CD14-positive monocyte (primary cell): ENCODE results near the gene MUC5AC. TPM values are rescaled to one million over a fixed set of nuclear protein-coding genes. Genes with fewer than 3 reads are reported as not detected.

Experiments
- DNase-seq, 3 donors: peaks; one replicate each; pipeline ENCODE4 v3.0.0-alpha.2; 2011 to 2022
- H2AFZ ChIP-seq: 2 replicates; pipeline ENCODE4 v1.6.0; 2012; ENCODE audit warnings: mild to moderate bottlenecking, low read depth, low read length, inconsistent platforms; ENCODE audit not compliant: insufficient read depth, poor library complexity, severe bottlenecking
- H3K27ac ChIP-seq, 2 donors: 1 replicate in 1 of 2; 2 replicates in 1 of 2; pipeline ENCODE4 v1.5.1; 2012 to 2013; ENCODE audit warnings: low read length in 2 of 2, control low read depth in 1 of 2, inconsistent platforms in 1 of 2, low read depth in 1 of 2, mild to moderate bottlenecking in 1 of 2
- H3K27me3 ChIP-seq, 2 donors: one replicate each; pipeline versions ENCODE4 v1.6.0 to v1.6.1; 2011 to 2013; ENCODE audit warnings: low read length in 2 of 2; ENCODE audit not compliant: control insufficient read depth in 2 of 2, insufficient read depth in 2 of 2
- H3K36me3 ChIP-seq, 2 donors: replicated peaks in 1 of 2; 1 replicate in 1 of 2; 2 replicates in 1 of 2; pipeline versions ENCODE4 v1.5.1 to v1.6.1; 2012 to 2013; ENCODE audit warnings: low read length in 2 of 2, control low read depth in 1 of 2, inconsistent platforms in 1 of 2, mild to moderate bottlenecking in 1 of 2; ENCODE audit not compliant: insufficient read depth in 2 of 2, control insufficient read depth in 1 of 2
- H3K4me1 ChIP-seq, 2 donors: 1 replicate in 1 of 2; 2 replicates in 1 of 2; pipeline versions ENCODE4 v1.5.1 to v1.6.1; 2012 to 2013; ENCODE audit warnings: low read length in 2 of 2, control low read depth in 1 of 2, inconsistent platforms in 1 of 2, mild to moderate bottlenecking in 1 of 2, moderate library complexity in 1 of 2; ENCODE audit not compliant: insufficient read depth in 2 of 2, control insufficient read depth in 1 of 2
- H3K4me2 ChIP-seq: replicated peaks from 2 replicates; pipeline ENCODE3; 2012; ENCODE audit warnings: low read length, moderate library complexity, mild to moderate bottlenecking; ENCODE audit not compliant: poor library complexity, severe bottlenecking; ENCODE audit errors: extremely low read depth
- H3K4me3 ChIP-seq, 3 experiments: fragments of 200-600 bp in 1 of 3; sonication (generic) in 1 of 3; replicated peaks in 1 of 3; 1 replicate in 2 of 3; 2 replicates in 1 of 3; pipeline ENCODE4 v1.5.1; 2011 to 2013; ENCODE audit warnings: low read length in 3 of 3, mild to moderate bottlenecking in 3 of 3, control low read depth in 2 of 3, low read depth in 2 of 3, inconsistent platforms in 1 of 3, moderate library complexity in 1 of 3
- H3K79me2 ChIP-seq: 2 replicates; pipeline ENCODE4 v1.6.0; 2012; ENCODE audit warnings: mild to moderate bottlenecking, control low read depth, inconsistent platforms, low read length, moderate library complexity; ENCODE audit not compliant: insufficient read depth
- H3K9ac ChIP-seq: 2 replicates; pipeline ENCODE4 v1.6.0; 2017; ENCODE audit warnings: low read length, mild to moderate bottlenecking; ENCODE audit not compliant: insufficient read depth, poor library complexity, severe bottlenecking
- H3K9me3 ChIP-seq, 2 donors: replicated peaks in 1 of 2; 1 replicate in 1 of 2; 2 replicates in 1 of 2; pipeline versions ENCODE4 v1.5.1 to v1.6.1; 2012 to 2013; ENCODE audit warnings: low read length in 2 of 2, control low read depth in 1 of 2; ENCODE audit not compliant: control insufficient read depth in 1 of 2, insufficient read depth in 1 of 2
- H4K20me1 ChIP-seq: 2 replicates; pipeline ENCODE4 v1.6.0; 2012; ENCODE audit warnings: mild to moderate bottlenecking, low read length, control low read depth, moderate library complexity; ENCODE audit not compliant: insufficient read depth
- H3K27ac Mint-ChIP-seq, 7 donors: one replicate each; pipeline ENCODE4 v1.8.0; 2020; ENCODE audit warnings: mild to moderate bottlenecking in 7 of 7, mixed read lengths in 7 of 7, moderate library complexity in 6 of 7, inconsistent platforms in 2 of 7
- H3K27me3 Mint-ChIP-seq, 3 donors: one replicate each; pipeline ENCODE4 v1.8.0; 2021 to 2022; ENCODE audit warnings: low read depth in 3 of 3, mild to moderate bottlenecking in 3 of 3, mixed read lengths in 3 of 3, moderate library complexity in 3 of 3, inconsistent platforms in 1 of 3
- H3K36me3 Mint-ChIP-seq, 2 donors: one replicate each; pipeline ENCODE4 v1.8.0; 2020; ENCODE audit warnings: mixed read lengths in 2 of 2, inconsistent platforms in 1 of 2, mild to moderate bottlenecking in 1 of 2
- H3K4me1 Mint-ChIP-seq: one replicate; pipeline ENCODE4 v1.8.0; 2020; ENCODE audit warnings: mild to moderate bottlenecking, mixed read lengths
- H3K4me3 Mint-ChIP-seq, 2 donors: one replicate each; pipeline ENCODE4 v1.8.0; 2020; ENCODE audit warnings: mild to moderate bottlenecking in 2 of 2, mixed read lengths in 2 of 2, moderate library complexity in 1 of 2
- H3K9me3 Mint-ChIP-seq, 7 donors: one replicate each; pipeline ENCODE4 v1.8.0; 2020 to 2022; ENCODE audit warnings: mixed read lengths in 7 of 7, mild to moderate bottlenecking in 6 of 7, moderate library complexity in 6 of 7, inconsistent platforms in 2 of 7
- CTCF ChIP-seq: fragments of 200-600 bp; IDR thresholded peaks from one replicate; pipeline ENCODE4 v1.8.0; 2022; ENCODE audit warnings: antibody characterized with exemption, mild to moderate bottlenecking
- WGBS: methylation state at CpG from one replicate; pipeline ENCODE4 v1.1.5; 2013; ENCODE audit warnings: missing lambda C conversion rate; ENCODE audit not compliant: insufficient coverage; 5-methylcytosine and 5-hydroxymethylcytosine counted together
- intact Hi-C, 2 donors: fragments of 100-400 bp; cut with micrococcal nuclease; formaldehyde crosslinking; loops; one replicate each; pipeline versions ENCODE4 v1.15.0 to v1.15.1; 2023
- polyA plus RNA-seq, 3 donors: library from polyadenylated mRNA; depleted of rRNA in 1 of 3; unstranded in 2 of 3; stranded (reverse) in 1 of 3; fragments of 300-500 nt in 2 of 3; fragments of >200 nt in 1 of 3; fragmentation: Illumina TruSeq in 2 of 3; gene quantifications; 1 replicate in 2 of 3; 2 replicates in 1 of 3; pipeline ENCODE4 v1.2.3, GENCODE V29; 2012 to 2021

MUC5AC gene
- polyA plus RNA-seq, 3 donors, result not detected

DNA sequence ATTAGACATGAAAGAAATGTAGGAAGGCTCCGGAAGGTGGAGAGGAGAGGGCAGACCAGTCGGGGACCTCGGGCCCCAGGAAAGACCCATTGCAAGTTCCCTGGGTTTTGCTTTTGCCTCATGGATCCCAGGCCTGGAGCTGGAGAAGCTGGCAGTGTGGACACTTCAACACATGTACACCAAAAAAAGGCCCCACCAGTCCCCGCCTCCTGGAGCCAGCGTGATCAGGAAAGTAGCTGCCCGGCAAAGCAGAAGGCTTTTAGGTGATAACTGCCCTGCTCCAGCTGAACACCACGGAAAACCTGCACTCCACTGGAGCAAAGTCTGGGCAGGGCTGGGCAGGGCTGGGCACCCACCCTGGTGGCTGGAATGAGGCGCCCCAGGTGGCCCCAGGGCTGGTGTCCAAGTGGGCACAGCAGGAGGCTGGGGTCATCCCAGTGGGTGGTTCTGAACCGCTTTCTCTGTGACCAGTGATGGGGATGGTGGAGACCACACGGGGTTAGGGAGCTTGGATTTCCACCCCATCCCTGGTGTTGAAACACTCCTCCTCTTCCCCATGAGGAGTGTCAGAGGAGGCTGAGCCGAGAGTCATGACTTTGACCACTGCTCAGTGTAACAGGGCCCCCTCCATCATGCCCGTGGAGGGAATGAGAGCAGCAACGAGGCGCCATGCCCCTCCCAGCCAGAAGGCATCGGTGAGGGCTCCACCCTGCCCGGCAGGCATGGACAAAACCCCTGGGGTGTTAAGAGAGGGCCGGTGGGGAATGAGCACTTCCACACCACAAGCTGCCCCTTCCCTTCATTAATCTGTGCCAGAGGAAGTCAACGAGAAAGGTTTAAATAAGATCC lies 16.9 kb upstream of the MUC5AC start:
- Histone ChIP-seq H3K27ac (no peak overlapping the region), H2AFZ (no peak overlapping the region), H3K4me3 (no peak overlapping the region), H3K27me3 (no peaks in the 10 kb centered on the region), H3K4me2 (no peak overlapping the region), H3K36me3 (no peaks in the 10 kb centered on the region), H3K9me3 (peaks cover 7 to 15% of the 10 kb centered on the region in 2 donors), H3K79me2 (no peaks in the 10 kb centered on the region), H3K9ac (no peak overlapping the region), H4K20me1 (no peaks in the 10 kb centered on the region), H3K4me1 (no peaks in the 10 kb centered on the region)
- H3K36me3 Mint-ChIP-seq, result no peaks in the 10 kb centered on the region
- no peak for TF ChIP-seq CTCF
- intact Hi-C loops, result no loop called here
- H3K9me3 Mint-ChIP-seq, result peaks cover 16 to 43% (median 35%) of the 10 kb centered on the region in 7 donors
- no peak for DNase-seq
- H3K4me3 Mint-ChIP-seq, result no peak overlapping the region
- H3K27ac Mint-ChIP-seq, result no peak overlapping the region
- 91% methylated on average over 6 of the region's 18 CpGs for WGBS
- peaks cover 4 to 12% (median 6%) of the 10 kb centered on the region in 3 donors for H3K27me3 Mint-ChIP-seq
- no peaks in the 10 kb centered on the region for H3K4me1 Mint-ChIP-seq

- peaks cover 24 to 35% (median 32%) of the 10 kb centered on the region in 7 donors for H3K9me3 Mint-ChIP-seq
- H3K4me1 Mint-ChIP-seq, result peaks cover 4% of the 10 kb centered on the region
- no peaks in the 10 kb centered on the region for H4K20me1 ChIP-seq
- H3K27ac Mint-ChIP-seq, result no peak overlapping the region
- H3K79me2 ChIP-seq, result no peaks in the 10 kb centered on the region
- H3K36me3 ChIP-seq, result no peaks in the 10 kb centered on the region
- no peak overlapping the region for H3K4me3 ChIP-seq
- H3K9ac ChIP-seq, result no peak overlapping the region
- H2AFZ ChIP-seq, result no peak overlapping the region
- 99% methylated on average over 18 of the region's 21 CpGs for WGBS
- H3K4me1 ChIP-seq, result no peaks in the 10 kb centered on the region
- H3K9me3 ChIP-seq, result peaks cover 7 to 11% of the 10 kb centered on the region in 2 donors
- H3K27ac ChIP-seq, result no peak overlapping the region
- H3K27me3 Mint-ChIP-seq, result peaks cover 1 to 9% (median 7%) of the 10 kb centered on the region in 3 donors
- H3K4me3 Mint-ChIP-seq, result no peak overlapping the region
- no peaks in the 10 kb centered on the region for H3K36me3 Mint-ChIP-seq
- H3K4me2 ChIP-seq, result no peak overlapping the region
- DNase-seq, result no peak
- TF ChIP-seq CTCF, result no peak
- intact Hi-C loops, result no loop called here
- H3K27me3 ChIP-seq, result no peaks in the 10 kb centered on the region
These were observed 11.4 kb upstream of the MUC5AC start for GRCh38 chr11:1146365-1146764.
